NK-92 (cell line): ENCODE measurements around the gene ABCC1.
"Not testable (repeated sequence)": the region's sequence is repeated elsewhere in the genome, so short reads cannot be mapped to it uniquely, and the experiment has no call there.

ENCODE experiments used
- DNase-seq: peaks from one replicate; lab custom pipeline; 2025; ENCODE audit not compliant: unreplicated experiment; lab: John Stamatoyannopoulos, UW

Gene ABCC1

GRCh38 chr16:15949210-15950160 is at the start of gene ABCC1:
TSS of gene ABCC1 (plus strand) at chr16:15949616. CDS start at chr16:15949752, 136 bp downstream.
- DNase-seq: no peak

GRCh38 chr16:15900357-15900756 is 49.1 kb upstream of the ABCC1 start:
- DNase-seq: no peak

- no peak for DNase-seq
These were observed 48.4 kb upstream of the ABCC1 start for GRCh38 chr16:15900901-15901500.

GRCh38 chr16:15903960-15904359 is 45.5 kb upstream of the ABCC1 start:
- no peak for DNase-seq

- DNase-seq: no peak
These were observed 43.0 kb upstream of the ABCC1 start for GRCh38 chr16:15906439-15906838.

GRCh38 chr16:15907863-15908478 is 41.4 kb upstream of the ABCC1 start:
- no peak for DNase-seq

GRCh38 chr16:15911198-15911597 is 38.2 kb upstream of the ABCC1 start:
- no peak for DNase-seq

GRCh38 chr16:15913046-15913698 is 36.2 kb upstream of the ABCC1 start:
- DNase-seq: no peak

GRCh38 chr16:15915555-15916081 is 33.8 kb upstream of the ABCC1 start:
- DNase-seq: no peak

- no peak for DNase-seq
These were observed 33.1 kb upstream of the ABCC1 start for GRCh38 chr16:15916323-15916722.

- DNase-seq: not testable (repeated sequence)
These were observed 31.1 kb upstream of the ABCC1 start for GRCh38 chr16:15918314-15918713.

GRCh38 chr16:15919331-15919730 is 30.1 kb upstream of the ABCC1 start:
- DNase-seq: no peak

- no peak for DNase-seq
These were observed 24.4 kb upstream of the ABCC1 start for GRCh38 chr16:15924996-15925395.

GRCh38 chr16:15925631-15926030 is 23.8 kb upstream of the ABCC1 start:
- no peak for DNase-seq

GRCh38 chr16:15928261-15929104 is 20.9 kb upstream of the ABCC1 start:
- no peak for DNase-seq

- no peak for DNase-seq
These were observed 16.5 kb upstream of the ABCC1 start for GRCh38 chr16:15932939-15933338.

- no peak for DNase-seq
These were observed 15.6 kb upstream of the ABCC1 start for GRCh38 chr16:15933781-15934180.

GRCh38 chr16:15934991-15935390 is 14.4 kb upstream of the ABCC1 start:
- no peak for DNase-seq

- DNase-seq: not testable (repeated sequence)
These were observed 12.6 kb upstream of the ABCC1 start for GRCh38 chr16:15936809-15937208.
